NT2/D1 (cell line): Measurements from ENCODE around the gene INTS1.

ENCODE experiments used
- SUZ12 ChIP-seq: IDR thresholded peaks from 2 replicates; pipeline ENCODE4 v1.6.1; 2011; ENCODE audit not compliant: insufficient read length, insufficient read depth; ENCODE audit errors: extremely low read depth
- YY1 ChIP-seq: IDR thresholded peaks from 2 replicates; pipeline ENCODE4 v1.6.1; 2011; ENCODE audit not compliant: insufficient read length, insufficient read depth
- ZNF274 ChIP-seq: IDR thresholded peaks from 2 replicates; pipeline ENCODE4 v1.6.1; 2011; ENCODE audit warnings: mild to moderate bottlenecking, low read depth, low read length

GRCh38 chr7:1425292-1426136 lies 78.7 kb downstream of the INTS1 start:
- TF ChIP-seq YY1 (no peak), ZNF274 (no peak), SUZ12 (no peak)
